GM12875 (cell line): Measurements from ENCODE around the gene ALOXE3.

ENCODE experiments used
- H3K4me3 ChIP-seq: one replicate; pipeline ENCODE4 v1.5.1; 2011; ENCODE audit warnings: low read depth, low read length, control low read depth
- CTCF ChIP-seq: IDR thresholded peaks from 2 replicates; pipeline ENCODE4 v1.5.1; 2011; ENCODE audit warnings: low read depth, mild to moderate bottlenecking, control low read depth, inconsistent platforms, low read length, moderate library complexity, borderline replicate concordance; ENCODE audit not compliant: insufficient read depth

ALOXE3 gene

GRCh38 chr17:8149419-8150193, 31.3 kb upstream of the ALOXE3 start:
- no peak for TF ChIP-seq CTCF
- no peak overlapping the region for H3K4me3 ChIP-seq

GRCh38 chr17:8148560-8148959, 30.2 kb upstream of the ALOXE3 start:
- H3K4me3 ChIP-seq, result no peak overlapping the region
- TF ChIP-seq CTCF, result no peak

GRCh38 chr17:8147805-8148404, 29.6 kb upstream of the ALOXE3 start:
- no peak for TF ChIP-seq CTCF

GRCh38 chr17:8147141-8147804, 29.0 kb upstream of the ALOXE3 start:
- TF ChIP-seq CTCF, result no peak
- H3K4me3 ChIP-seq, result no peak overlapping the region

More at GRCh38 chr17:8147805-8148404, 29.6 kb upstream of the ALOXE3 start:
- no peak overlapping the region for H3K4me3 ChIP-seq

- TF ChIP-seq CTCF, result no peak
- H3K4me3 ChIP-seq, result no peak overlapping the region
Measured at GRCh38 chr17:8146381-8147140, 28.2 kb upstream of the ALOXE3 start.

GRCh38 chr17:8145811-8146210, 27.5 kb upstream of the ALOXE3 start:
- no peak for TF ChIP-seq CTCF
- H3K4me3 ChIP-seq, result no peak overlapping the region
